HG02852 (cell line): ENCODE results near the gene TBX21.

Source experiments
- ATAC-seq: cut with Tn5 transposase; IDR thresholded peaks from one replicate; pipeline ENCODE4 v1.9.1; 2021; ENCODE audit warnings: mild to moderate bottlenecking, moderate library complexity; ENCODE audit not compliant: unreplicated experiment

Gene TBX21

GRCh38 chr17:47697906-47698711 lies 34.9 kb upstream of the TBX21 start:
- ATAC-seq, result no peak

- ATAC-seq, result no peak
Observed at GRCh38 chr17:47698749-47699535, 34.1 kb upstream of the TBX21 start.

- no peak for ATAC-seq
Observed at GRCh38 chr17:47699536-47699840, 33.5 kb upstream of the TBX21 start.

GRCh38 chr17:47700471-47701449 lies 32.3 kb upstream of the TBX21 start:
- ATAC-seq, result no peak

- ATAC-seq, result no peak
Observed at GRCh38 chr17:47701608-47702007, 31.4 kb upstream of the TBX21 start.

- no peak for ATAC-seq
Observed at GRCh38 chr17:47702391-47702995, 30.5 kb upstream of the TBX21 start.

GRCh38 chr17:47703191-47703591 lies 29.8 kb upstream of the TBX21 start:
- no peak for ATAC-seq

GRCh38 chr17:47703671-47704070 lies 29.4 kb upstream of the TBX21 start:
- ATAC-seq, result no peak

- ATAC-seq, result no peak
Observed at GRCh38 chr17:47704116-47704515, 28.9 kb upstream of the TBX21 start.

GRCh38 chr17:47704736-47705135 lies 28.3 kb upstream of the TBX21 start:
- ATAC-seq, result no peak

GRCh38 chr17:47705536-47706530 lies 27.2 kb upstream of the TBX21 start:
- ATAC-seq, result no peak

GRCh38 chr17:47707056-47707804 lies 25.8 kb upstream of the TBX21 start:
- ATAC-seq, result no peak

- ATAC-seq, result no peak
Observed at GRCh38 chr17:47707884-47708283, 25.2 kb upstream of the TBX21 start.

GRCh38 chr17:47708312-47708863 lies 24.6 kb upstream of the TBX21 start:
- ATAC-seq, result no peak

GRCh38 chr17:47708864-47709541 lies 24.0 kb upstream of the TBX21 start:
- no peak for ATAC-seq

GRCh38 chr17:47709594-47709993 lies 23.4 kb upstream of the TBX21 start:
- no peak for ATAC-seq

GRCh38 chr17:47711366-47712099 lies 21.5 kb upstream of the TBX21 start:
- no peak for ATAC-seq
